PC-9 (cell line): ENCODE data around the gene ADCY4. TPM values are rescaled to one million over a fixed set of nuclear protein-coding genes. Genes with fewer than 3 reads are reported as not detected.

Source experiments
- BruUV-seq: library from RNA; stranded (reverse); fragments of 400-500 nt; replicated peaks from 2 replicates; lab custom pipeline; 2021; lab: Mats Ljungman, UMichigan
- CTCF ChIA-PET: fragments of 300-600 bp; sonication (Branson Sonifier 250); formaldehyde crosslinking; loops from one replicate; lab custom pipeline; 2022; ENCODE audit warnings: antibody characterized with exemption; lab: Charles Lee
- POLR2A ChIA-PET: fragments of 300-600 bp; sonication (Branson Sonifier 250); formaldehyde crosslinking; loops from one replicate; lab custom pipeline; 2022; ENCODE audit warnings: antibody characterized with exemption; ENCODE audit not compliant: unreplicated experiment; lab: Charles Lee
- DNase-seq, 2 experiments: peaks; one replicate each; pipeline versions ENCODE4 v3.0.0 to v3.0.0-alpha.2; 2015 to 2022; ENCODE audit warnings: mixed read lengths in 1 of 2
- H2AFZ ChIP-seq: fragments of 200-600 bp; sonication (generic); 2 replicates; pipeline ENCODE4 v1.8.1; 2017; ENCODE audit warnings: antibody characterized with exemption
- H3F3A ChIP-seq: fragments of 200-600 bp; sonication (generic); 2 replicates; pipeline ENCODE4 v1.8.1; 2017; ENCODE audit warnings: antibody characterized with exemption, mild to moderate bottlenecking, low read depth; ENCODE audit not compliant: insufficient read depth
- H3K27ac ChIP-seq: fragments of 200-600 bp; sonication (generic); 2 replicates; pipeline ENCODE4 v1.6.1; 2016; ENCODE audit warnings: mixed run types
- H3K27me3 ChIP-seq: fragments of 200-600 bp; sonication (generic); 2 replicates; pipeline ENCODE4 v1.6.1; 2016; ENCODE audit warnings: low read depth, mixed run types; ENCODE audit not compliant: insufficient read depth
- H3K36me3 ChIP-seq: fragments of 200-600 bp; sonication (generic); 2 replicates; pipeline ENCODE4 v1.6.1; 2016; ENCODE audit warnings: low read depth, mixed run types
- H3K4me1 ChIP-seq: fragments of 200-600 bp; sonication (generic); replicated peaks from 2 replicates; pipeline ENCODE4 v1.6.1; 2016; ENCODE audit warnings: mixed run types; ENCODE audit not compliant: insufficient read depth
- H3K4me2 ChIP-seq: fragments of 200-600 bp; sonication (generic); 2 replicates; pipeline ENCODE4 v1.6.1; 2017; ENCODE audit warnings: mixed run types
- H3K4me3 ChIP-seq: fragments of 200-600 bp; sonication (generic); 2 replicates; pipeline ENCODE4 v1.6.1; 2016; ENCODE audit warnings: mixed run types
- H3K79me2 ChIP-seq: fragments of 200-600 bp; sonication (generic); 2 replicates; pipeline ENCODE4 v1.6.1; 2017; ENCODE audit warnings: low read depth, mixed run types
- H3K9me2 ChIP-seq: fragments of 200-600 bp; sonication (generic); 2 replicates; pipeline ENCODE4 v1.8.1; 2017; ENCODE audit warnings: mild to moderate bottlenecking; ENCODE audit not compliant: insufficient read depth
- H3K9me3 ChIP-seq: fragments of 200-600 bp; sonication (generic); 2 replicates; pipeline ENCODE4 v1.8.1; 2016; ENCODE audit warnings: low read depth; ENCODE audit not compliant: insufficient read depth
- H4K20me1 ChIP-seq: fragments of 200-600 bp; sonication (generic); 2 replicates; pipeline ENCODE4 v1.8.1; 2017; ENCODE audit not compliant: insufficient read depth
- CTCF ChIP-seq: fragments of 200-600 bp; sonication (generic); conservative IDR thresholded peaks from 2 replicates; pipeline ENCODE4 v1.6.1; 2017; ENCODE audit warnings: mixed run types, antibody characterized with exemption, mild to moderate bottlenecking, moderate library complexity
- EZH2 ChIP-seq: fragments of 200-600 bp; sonication (generic); IDR thresholded peaks from 2 replicates; pipeline ENCODE4 v1.8.0; 2017; ENCODE audit warnings: antibody characterized with exemption, low read depth
- intact Hi-C: fragments of 100-400 bp; cut with micrococcal nuclease; formaldehyde crosslinking; loops from one replicate; pipeline ENCODE4 v1.10.0; 2022; ENCODE audit not compliant: unreplicated experiment
- total RNA-seq: library from RNA; stranded (reverse); gene quantifications from 2 replicates; pipeline ENCODE4 v1.2.3, GENCODE V29; 2021

ADCY4 gene
- total RNA-seq, 1 experiment from 2014 or later = 1.8 TPM

GRCh38 chr14:24369907-24370687 lies 35.2 kb upstream of the ADCY4 start:
- intact Hi-C loops = no loop called here
- DNase-seq = no peak
- H3K79me2 ChIP-seq = no peaks in the 10 kb centered on the region
- no peak overlapping the region for H2AFZ ChIP-seq
- no peaks in the 10 kb centered on the region for H3K27me3 ChIP-seq
- H3K36me3 ChIP-seq = no peaks in the 10 kb centered on the region
- H3K4me2 ChIP-seq = no peak overlapping the region
- H3F3A ChIP-seq = peaks cover 8% of the 10 kb centered on the region; the same call in 1 of the 2 replicates
- H3K4me3 ChIP-seq = no peak overlapping the region
- H3K9me2 ChIP-seq = no peaks in the 10 kb centered on the region
- POLR2A ChIA-PET = no interaction called here
- peaks cover 4% of the 10 kb centered on the region for H3K4me1 ChIP-seq
- no peaks in the 10 kb centered on the region for H4K20me1 ChIP-seq
- H3K27ac ChIP-seq = no peak overlapping the region
- no TSS peak for BruUV-seq
- CTCF ChIA-PET = no interaction called here
- no peaks in the 10 kb centered on the region for H3K9me3 ChIP-seq
- no peak for TF ChIP-seq EZH2
- no peak for TF ChIP-seq CTCF

- H3K9me3 ChIP-seq = no peaks in the 10 kb centered on the region
- ChIA-PET CTCF (no interaction called here), POLR2A (no interaction called here)
- no peaks in the 10 kb centered on the region for H3K36me3 ChIP-seq
- no peaks in the 10 kb centered on the region for H4K20me1 ChIP-seq
- H3K79me2 ChIP-seq = no peaks in the 10 kb centered on the region
- H3K9me2 ChIP-seq = no peaks in the 10 kb centered on the region
- H2AFZ ChIP-seq = no peak overlapping the region
- H3K27ac ChIP-seq = no peak overlapping the region
- no peaks in the 10 kb centered on the region for H3K27me3 ChIP-seq
- H3K4me3 ChIP-seq = no peak overlapping the region
- no peak for DNase-seq
- no TSS peak for BruUV-seq
- no peak overlapping the region for H3K4me2 ChIP-seq
- peaks cover 10% of the 10 kb centered on the region; the same call in 1 of the 2 replicates for H3F3A ChIP-seq
- intact Hi-C loops = no loop called here
- TF ChIP-seq CTCF (no peak), EZH2 (no peak)
- peaks cover 7% of the 10 kb centered on the region for H3K4me1 ChIP-seq
Observed at GRCh38 chr14:24369463-24369862, 34.6 kb upstream of the ADCY4 start.

- TF ChIP-seq CTCF (no peak), EZH2 (no peak)
- Histone ChIP-seq H3K4me2 (peak overlapping the region; percentile 97), H4K20me1 (no peaks in the 10 kb centered on the region), H3K4me3 (peak overlapping the region; percentile 66), H3K27me3 (no peaks in the 10 kb centered on the region), H3F3A (peaks cover 10% of the 10 kb centered on the region; the same call in 1 of the 2 replicates), H3K36me3 (no peaks in the 10 kb centered on the region), H3K9me3 (no peaks in the 10 kb centered on the region), H3K27ac (no peak overlapping the region), H2AFZ (no peak overlapping the region; the same call in 1 of the 2 replicates), H3K4me1 (peaks cover 7% of the 10 kb centered on the region), H3K79me2 (no peaks in the 10 kb centered on the region), H3K9me2 (no peaks in the 10 kb centered on the region)
- no TSS peak for BruUV-seq
- DNase-seq = peak in 1 of 2 experiments; percentile 15
- intact Hi-C loops = no loop called here
- POLR2A ChIA-PET = interaction anchor here (0.7 kb wide), 1 partner anchor 745 kb away, joined by 4 read pairs; no protein-coding TSS in a partner anchor
- CTCF ChIA-PET = no interaction called here
Observed at GRCh38 chr14:24368562-24369252, 33.8 kb upstream of the ADCY4 start.
